Neural progenitor cell (in vitro differentiated cells): ENCODE measurements around the gene MAGEB1.

Experiments
- CTCF ChIP-seq: fragments of 200-600 bp; sonication (generic); IDR thresholded peaks from 2 replicates; pipeline ENCODE4 v1.5.1; 2017; ENCODE audit warnings: antibody characterized with exemption, mild to moderate bottlenecking
- EZH2 ChIP-seq: fragments of 200-600 bp; sonication (generic); IDR thresholded peaks from 2 replicates; pipeline ENCODE4 v1.6.1; 2017; ENCODE audit warnings: antibody characterized with exemption, mild to moderate bottlenecking, moderate library complexity
- EZH2phosphoT487 ChIP-seq: fragments of 200-600 bp; sonication (generic); IDR thresholded peaks from 2 replicates; pipeline ENCODE4 v1.6.1; 2017; ENCODE audit warnings: antibody characterized with exemption

GRCh38 chrX:30278365-30278764, 31.4 kb downstream of the MAGEB1 start:
- TF ChIP-seq CTCF = no peak
- TF ChIP-seq EZH2phosphoT487 = no peak
- TF ChIP-seq EZH2 = no peak
